Measurements from ENCODE around the gene SCAMP3. TPM values are rescaled to one million over a fixed set of nuclear protein-coding genes. Genes with fewer than 3 reads are reported as not detected.
A peak's percentile ranks its signal among the peaks of the same experiment; 100 is the strongest.

The SCAMP3 gene
- total RNA-seq, 3 donors from 2014 or later, result 64.9 to 72.0 (median 68.3) TPM

GRCh38 chr1:155297384-155297783 is 35.2 kb upstream of the SCAMP3 start:
- Histone ChIP-seq H3K36me3 (no peaks in the 10 kb centered on the region), H3K27ac (no peak overlapping the region), H3K4me1 (no peaks in the 10 kb centered on the region), H3K4me3 (no peak overlapping the region), H3K9me3 (no peaks in the 10 kb centered on the region), H3K27me3 (peaks cover 0 to 26% of the 10 kb centered on the region in 2 donors)
- TF ChIP-seq POLR2A (IDR thresholded peaks at IDR 0.05), result no peak
- TF ChIP-seq POLR2AphosphoS5 (IDR thresholded peaks at IDR 0.05), result no peak
- intact Hi-C loops (cut with DNase I; ENCODE audit: low total_unique reads), result no loop called here
- no peak for DNase-seq (ENCODE audit: low spot score in 2 of 2)

GRCh38 chr1:155296661-155297060 is 34.5 kb upstream of the SCAMP3 start:
- Histone ChIP-seq H3K27me3 (peaks cover 0 to 26% of the 10 kb centered on the region in 2 donors), H3K9me3 (no peaks in the 10 kb centered on the region), H3K4me3 (no peak overlapping the region), H3K4me1 (no peaks in the 10 kb centered on the region), H3K36me3 (no peaks in the 10 kb centered on the region), H3K27ac (no peak overlapping the region)
- no peak for TF ChIP-seq POLR2A (IDR thresholded peaks at IDR 0.05)
- TF ChIP-seq CTCF (IDR thresholded peaks at IDR 0.05), result no peak
- intact Hi-C loops (cut with DNase I; ENCODE audit: low total_unique reads), result no loop called here
- no peak for DNase-seq (ENCODE audit: low spot score in 2 of 2)

- no peak for TF ChIP-seq POLR2A (IDR thresholded peaks at IDR 0.05)
- no peak for TF ChIP-seq CTCF (IDR thresholded peaks at IDR 0.05)
- TF ChIP-seq POLR2AphosphoS5 (IDR thresholded peaks at IDR 0.05), result no peak
- no peak overlapping the region for H3K4me3 ChIP-seq
- no peak for DNase-seq (ENCODE audit: low spot score in 2 of 2)
- H3K27me3 ChIP-seq, result peaks cover 0 to 26% of the 10 kb centered on the region in 2 donors
- H3K4me1 ChIP-seq, result no peaks in the 10 kb centered on the region
- H3K9me3 ChIP-seq, result no peaks in the 10 kb centered on the region
- H3K36me3 ChIP-seq, result no peaks in the 10 kb centered on the region
- H3K27ac ChIP-seq, result no peak overlapping the region
- intact Hi-C loops (cut with DNase I; ENCODE audit: low total_unique reads), result no loop called here
Measured at GRCh38 chr1:155295942-155296267, 33.7 kb upstream of the SCAMP3 start.

GRCh38 chr1:155295183-155295941 is 33.2 kb upstream of the SCAMP3 start:
- peak overlapping the region in 2 of 3 donors; percentile 10 to 49 for H3K4me3 ChIP-seq

GRCh38 chr1:155294520-155295182 is 32.5 kb upstream of the SCAMP3 start:
- DNase-seq (ENCODE audit: low spot score in 2 of 2), result no peak
- TF ChIP-seq POLR2AphosphoS5 (IDR thresholded peaks at IDR 0.05), result no peak
- no peak for TF ChIP-seq POLR2A (IDR thresholded peaks at IDR 0.05)
- TF ChIP-seq CTCF (IDR thresholded peaks at IDR 0.05), result no peak
- H3K36me3 ChIP-seq, result no peaks in the 10 kb centered on the region
- H3K27me3 ChIP-seq, result peaks cover 0 to 26% of the 10 kb centered on the region in 2 donors
- peak overlapping the region in 2 of 3 donors; percentile 10 to 49 for H3K4me3 ChIP-seq
- intact Hi-C loops (cut with DNase I; ENCODE audit: low total_unique reads), result no loop called here
- no peaks in the 10 kb centered on the region for H3K4me1 ChIP-seq
- H3K27ac ChIP-seq, result no peak overlapping the region
- no peaks in the 10 kb centered on the region for H3K9me3 ChIP-seq

More at GRCh38 chr1:155295183-155295941, 33.2 kb upstream of the SCAMP3 start:
- H3K27ac ChIP-seq, result no peak overlapping the region
- no peaks in the 10 kb centered on the region for H3K9me3 ChIP-seq
- DNase-seq (ENCODE audit: low spot score in 2 of 2), result no peak
- no peak for TF ChIP-seq POLR2AphosphoS5 (IDR thresholded peaks at IDR 0.05)
- no peak for TF ChIP-seq CTCF (IDR thresholded peaks at IDR 0.05)
- no peak for TF ChIP-seq POLR2A (IDR thresholded peaks at IDR 0.05)
- peaks cover 0 to 26% of the 10 kb centered on the region in 2 donors for H3K27me3 ChIP-seq
- H3K36me3 ChIP-seq, result no peaks in the 10 kb centered on the region
- intact Hi-C loops (cut with DNase I; ENCODE audit: low total_unique reads), result no loop called here
- H3K4me1 ChIP-seq, result no peaks in the 10 kb centered on the region
